Right atrium auricular region (tissue), 2 donors: ENCODE data around the gene HOXA10. TPM values are rescaled to one million over a fixed set of nuclear protein-coding genes. Genes with fewer than 3 reads are reported as not detected.
A peak's percentile ranks its signal among the peaks of the same experiment; 100 is the strongest.

ENCODE experiments used
- DNase-seq: peaks from one replicate; pipeline ENCODE4 v3.0.0-alpha.2; 2019; ENCODE audit warnings: low spot score
- H3K27ac ChIP-seq, 2 donors: fragments of 200-600 bp; sonication (generic); 1 replicate in 1 of 2; 2 replicates in 1 of 2; pipeline ENCODE4 v1.5.1; 2016 to 2019
- H3K27me3 ChIP-seq, 2 donors: fragments of 200-600 bp; sonication (generic); one replicate each; pipeline versions ENCODE4 v1.5.1 to v1.6.0; 2017 to 2019
- H3K36me3 ChIP-seq: fragments of 200-600 bp; sonication (generic); one replicate; pipeline ENCODE4 v1.5.1; 2016
- H3K4me1 ChIP-seq, 2 donors: fragments of 200-600 bp; sonication (generic); one replicate each; pipeline versions ENCODE4 v1.5.1 to v1.6.0; 2017 to 2019
- H3K4me3 ChIP-seq, 2 donors: fragments of 200-600 bp; sonication (generic); 1 replicate in 1 of 2; 2 replicates in 1 of 2; pipeline ENCODE4 v1.5.1; 2017 to 2019; ENCODE audit warnings: mild to moderate bottlenecking in 1 of 2, moderate library complexity in 1 of 2
- H3K9me3 ChIP-seq, 2 donors: fragments of 200-600 bp; sonication (generic); one replicate each; pipeline ENCODE4 v1.5.1; 2019
- total RNA-seq, 2 donors: library from RNA; depleted of rRNA; stranded (reverse); fragments of >200 nt; gene quantifications; one replicate each; pipeline ENCODE4 v1.1.0, GENCODE V29; 2016
- TF ChIP-seq, protein P1 (sequence below), 2 donors: fragments of 200-600 bp; sonication (generic); IDR thresholded peaks; one replicate each; pipeline ENCODE4 v1.5.1; 2019; ENCODE audit warnings: antibody characterized with exemption in 2 of 2

The HOXA10 gene
- total RNA-seq, 2 donors from 2014 or later = not detected

DNA sequence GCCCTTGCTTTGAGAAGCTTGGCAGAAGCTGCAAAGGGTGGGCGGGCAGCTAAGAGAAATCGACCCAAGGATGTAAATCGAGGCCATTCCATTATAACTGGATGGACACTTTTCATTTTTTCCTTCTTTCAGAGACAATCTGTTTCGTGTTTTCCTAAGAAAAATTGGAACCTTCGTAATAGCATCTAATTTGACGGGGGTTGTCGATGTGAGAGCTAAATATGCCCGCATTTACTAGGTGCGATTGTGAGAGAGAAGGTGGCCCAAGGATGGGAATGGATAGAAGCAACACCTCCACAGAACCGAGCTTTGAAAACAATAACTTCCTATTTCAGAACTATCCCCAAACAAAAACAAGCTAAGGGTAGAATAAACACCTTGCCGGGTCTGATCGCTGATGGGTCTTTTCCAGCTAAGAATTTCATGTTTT, 42.7 kb downstream of the HOXA10 start:
- no peaks in the 10 kb centered on the region for H3K36me3 ChIP-seq
- H3K27me3 ChIP-seq = peaks cover 16 to 28% of the 10 kb centered on the region in 2 donors
- DNase-seq = no peak
- H3K27ac ChIP-seq = no peak overlapping the region
- H3K4me1 ChIP-seq = peaks cover 0 to 10% of the 10 kb centered on the region in 2 donors
- no peaks in the 10 kb centered on the region for H3K9me3 ChIP-seq
- peak overlapping the region; percentile 39 to 58 for H3K4me3 ChIP-seq
- TF ChIP-seq, protein P1, sequence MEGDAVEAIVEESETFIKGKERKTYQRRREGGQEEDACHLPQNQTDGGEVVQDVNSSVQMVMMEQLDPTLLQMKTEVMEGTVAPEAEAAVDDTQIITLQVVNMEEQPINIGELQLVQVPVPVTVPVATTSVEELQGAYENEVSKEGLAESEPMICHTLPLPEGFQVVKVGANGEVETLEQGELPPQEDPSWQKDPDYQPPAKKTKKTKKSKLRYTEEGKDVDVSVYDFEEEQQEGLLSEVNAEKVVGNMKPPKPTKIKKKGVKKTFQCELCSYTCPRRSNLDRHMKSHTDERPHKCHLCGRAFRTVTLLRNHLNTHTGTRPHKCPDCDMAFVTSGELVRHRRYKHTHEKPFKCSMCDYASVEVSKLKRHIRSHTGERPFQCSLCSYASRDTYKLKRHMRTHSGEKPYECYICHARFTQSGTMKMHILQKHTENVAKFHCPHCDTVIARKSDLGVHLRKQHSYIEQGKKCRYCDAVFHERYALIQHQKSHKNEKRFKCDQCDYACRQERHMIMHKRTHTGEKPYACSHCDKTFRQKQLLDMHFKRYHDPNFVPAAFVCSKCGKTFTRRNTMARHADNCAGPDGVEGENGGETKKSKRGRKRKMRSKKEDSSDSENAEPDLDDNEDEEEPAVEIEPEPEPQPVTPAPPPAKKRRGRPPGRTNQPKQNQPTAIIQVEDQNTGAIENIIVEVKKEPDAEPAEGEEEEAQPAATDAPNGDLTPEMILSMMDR (IDR thresholded peaks at IDR 0.05) = no peak

DNA sequence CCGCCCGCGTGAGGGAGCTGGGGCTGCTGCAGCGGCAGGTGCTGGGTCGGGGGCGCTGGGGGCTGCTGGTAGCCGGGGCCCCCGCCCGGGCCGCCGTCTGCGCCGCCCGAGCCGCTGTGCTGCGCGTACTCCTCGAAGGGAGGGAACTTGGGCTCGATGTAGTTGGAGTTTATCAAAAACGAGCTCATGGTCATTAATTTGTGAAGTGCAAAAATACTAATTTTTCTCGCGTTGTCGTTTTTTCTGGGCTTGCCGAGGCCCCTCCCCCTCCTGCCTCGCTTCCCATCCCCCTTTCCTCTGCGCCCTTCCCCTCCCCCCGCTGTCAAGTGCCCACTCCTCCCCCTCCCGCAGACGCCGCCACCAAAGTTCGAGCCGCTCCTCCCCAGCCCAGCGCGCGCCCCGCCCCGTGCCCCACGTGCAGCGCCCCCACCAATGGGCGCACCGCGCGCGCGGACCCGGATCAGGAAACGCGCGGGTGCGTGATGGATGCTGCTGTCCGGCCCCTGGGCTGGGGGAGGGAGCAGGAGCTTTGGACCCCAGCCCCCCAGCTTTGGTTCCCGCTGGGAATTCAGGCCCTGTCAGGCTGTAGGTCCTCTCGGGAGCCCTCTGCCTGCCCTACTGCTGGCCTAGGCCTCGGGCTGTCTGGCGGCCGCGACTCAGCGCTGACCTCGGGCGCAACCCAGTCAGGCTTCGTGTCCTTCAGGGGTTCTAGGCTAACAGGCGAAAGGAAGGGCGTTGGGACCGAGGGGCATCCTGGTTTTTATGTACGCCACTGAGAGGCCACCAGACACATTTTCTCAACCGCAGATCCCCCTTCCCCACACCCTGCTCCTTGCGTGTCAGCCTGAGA, 43.4 kb downstream of the HOXA10 start, which contains the start of gene HOXA4:
TSS of gene HOXA4 (minus strand) at position 218 of the 850 bp plus-strand sequence. CDS start at position 194, 24 bp downstream.
- TF ChIP-seq, protein P1 (IDR thresholded peaks at IDR 0.05) = no peak
- Histone ChIP-seq H3K4me3 (peak within 1 kb of the TSS; percentile 40 to 58), H3K27me3 (peaks cover 14 to 21% of the 10 kb centered on the region in 2 donors), H3K4me1 (peaks cover 0 to 10% of the 10 kb centered on the region in 2 donors), H3K36me3 (no peaks in the 10 kb centered on the region), H3K27ac (peak within 1 kb of the TSS; percentile 62 to 64), H3K9me3 (no peaks in the 10 kb centered on the region)
- DNase-seq = no peak

DNA sequence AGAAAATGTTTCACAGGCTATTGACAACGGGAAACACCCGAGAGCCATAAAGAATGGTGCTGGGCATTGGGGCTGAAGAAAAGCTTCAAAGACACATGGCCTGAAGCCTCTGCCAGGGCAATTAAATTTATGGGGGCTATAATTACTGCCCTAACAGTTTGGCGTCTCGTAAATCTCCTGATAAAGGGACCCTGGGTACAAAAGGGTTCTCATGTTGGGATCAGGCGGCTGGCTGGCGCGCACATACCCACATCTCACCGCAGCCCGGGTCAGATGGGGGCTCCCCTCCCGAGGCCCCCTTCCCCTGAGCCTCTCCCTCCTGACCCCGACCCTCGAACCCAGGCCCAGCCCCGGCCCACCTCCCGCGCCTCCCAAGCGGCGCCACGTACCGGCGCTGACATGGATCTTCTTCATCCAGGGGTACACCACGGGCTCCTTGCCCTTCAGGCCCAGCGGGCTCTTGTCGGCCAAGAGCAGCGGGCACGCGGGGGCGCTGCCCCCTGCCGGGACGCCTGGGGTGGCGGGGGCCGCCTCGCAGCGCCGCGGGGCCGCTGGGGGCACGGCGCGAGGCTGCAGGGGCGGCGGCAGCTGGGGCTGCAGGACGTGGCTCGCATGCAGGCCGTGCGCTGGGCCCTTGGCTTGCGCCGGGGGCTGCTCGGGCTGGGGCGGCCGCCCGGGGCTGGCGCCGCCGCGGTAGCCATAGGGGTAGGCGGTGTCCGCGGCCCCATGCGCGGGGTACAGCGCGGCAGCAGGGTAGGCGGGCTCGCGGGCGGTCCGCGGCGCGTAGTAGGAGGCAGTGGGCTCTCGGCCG, 44.2 kb downstream of the HOXA10 start:
- H3K9me3 ChIP-seq = no peaks in the 10 kb centered on the region
- peak overlapping the region; percentile 40 to 58 for H3K4me3 ChIP-seq
- no peak for DNase-seq

DNA sequence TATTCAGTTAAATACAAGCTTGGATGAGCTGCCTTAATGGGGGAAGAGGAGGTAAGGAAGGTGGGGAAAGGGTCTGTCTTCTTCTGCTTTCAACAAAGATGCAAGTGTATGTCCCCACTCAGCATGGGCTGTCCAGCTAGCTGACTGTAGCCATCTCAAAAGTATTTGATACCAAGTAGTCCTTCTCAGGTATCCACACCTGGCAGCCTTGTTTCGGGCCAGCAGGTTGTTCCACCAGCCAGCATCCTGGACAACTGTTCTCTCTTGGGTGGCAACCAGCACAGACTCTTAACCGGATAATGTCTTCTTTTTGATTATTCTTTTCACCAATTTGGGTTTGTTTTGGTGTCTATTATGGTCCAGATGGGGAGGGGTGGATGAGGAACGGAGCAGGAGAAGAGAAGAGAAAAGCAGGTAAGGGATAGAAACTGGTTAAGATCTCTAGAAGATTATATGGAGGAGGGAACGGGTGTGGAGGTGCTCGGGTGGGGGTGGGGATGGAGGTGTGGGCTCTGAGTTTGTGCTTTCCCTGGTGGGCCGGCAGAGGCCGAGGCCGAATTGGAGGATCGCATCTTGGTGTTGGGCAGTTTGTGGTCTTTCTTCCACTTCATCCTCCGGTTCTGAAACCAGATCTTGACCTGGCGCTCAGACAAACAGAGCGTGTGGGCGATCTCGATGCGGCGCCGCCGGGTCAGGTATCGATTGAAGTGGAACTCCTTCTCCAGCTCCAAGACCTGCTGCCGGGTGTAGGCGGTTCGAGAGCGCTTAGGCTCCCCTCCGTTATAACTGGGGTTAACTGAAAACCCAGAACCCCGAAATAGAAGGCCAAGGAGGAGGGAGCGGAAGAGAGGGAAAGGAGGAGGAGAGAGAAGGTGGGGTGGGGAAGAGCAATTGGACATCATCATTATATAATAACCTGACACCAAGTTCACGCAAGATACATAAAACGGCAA, 45.1 kb downstream of the HOXA10 start:
- TF ChIP-seq, protein P1 (IDR thresholded peaks at IDR 0.05) = no peak
- H3K36me3 ChIP-seq = no peaks in the 10 kb centered on the region
- DNase-seq = no peak
- peak overlapping the region in 1 of 2 donors; percentile 58 for H3K4me3 ChIP-seq
- H3K27ac ChIP-seq = no peak overlapping the region
- no peaks in the 10 kb centered on the region for H3K9me3 ChIP-seq
- H3K27me3 ChIP-seq = peaks cover 10 to 22% of the 10 kb centered on the region in 2 donors
- peaks cover 0 to 10% of the 10 kb centered on the region in 2 donors for H3K4me1 ChIP-seq

More for the DNA sequence above, 44.2 kb downstream of the HOXA10 start:
- Histone ChIP-seq H3K27ac (peak overlapping the region; percentile 59 to 64), H3K4me1 (peaks cover 0 to 10% of the 10 kb centered on the region in 2 donors), H3K27me3 (peaks cover 10 to 15% of the 10 kb centered on the region in 2 donors), H3K36me3 (no peaks in the 10 kb centered on the region)
- TF ChIP-seq, protein P1 (IDR thresholded peaks at IDR 0.05) = no peak

DNA sequence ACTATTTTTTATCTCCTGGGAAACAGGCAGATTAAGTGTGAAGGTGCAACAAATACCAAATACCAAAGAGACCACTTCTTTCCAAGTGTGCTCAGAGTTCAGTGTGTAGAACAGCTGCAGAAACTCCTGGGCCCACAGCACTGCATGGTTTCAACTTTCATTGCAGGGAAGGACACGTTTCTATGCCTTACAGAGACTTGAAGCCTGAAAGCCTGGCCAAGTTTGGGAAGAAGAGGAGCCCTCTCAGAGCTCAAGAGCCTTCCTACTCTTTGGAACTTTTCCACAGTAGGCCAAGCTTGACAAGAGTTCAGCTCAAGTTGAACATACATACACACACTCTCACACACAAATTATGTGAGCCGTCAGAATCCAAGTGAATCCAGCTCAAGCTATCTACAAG, 46.1 kb downstream of the HOXA10 start:
- peaks cover 0 to 10% of the 10 kb centered on the region in 2 donors for H3K4me1 ChIP-seq
- no peaks in the 10 kb centered on the region for H3K36me3 ChIP-seq
- H3K9me3 ChIP-seq = no peaks in the 10 kb centered on the region
- H3K27me3 ChIP-seq = peaks cover 13 to 23% of the 10 kb centered on the region in 2 donors
- DNase-seq = no peak
- H3K4me3 ChIP-seq = no peak overlapping the region
- H3K27ac ChIP-seq = no peak overlapping the region
- TF ChIP-seq, protein P1 (IDR thresholded peaks at IDR 0.05) = no peak
